ENCODE results near the gene FANCE.

The FANCE gene

DNA sequence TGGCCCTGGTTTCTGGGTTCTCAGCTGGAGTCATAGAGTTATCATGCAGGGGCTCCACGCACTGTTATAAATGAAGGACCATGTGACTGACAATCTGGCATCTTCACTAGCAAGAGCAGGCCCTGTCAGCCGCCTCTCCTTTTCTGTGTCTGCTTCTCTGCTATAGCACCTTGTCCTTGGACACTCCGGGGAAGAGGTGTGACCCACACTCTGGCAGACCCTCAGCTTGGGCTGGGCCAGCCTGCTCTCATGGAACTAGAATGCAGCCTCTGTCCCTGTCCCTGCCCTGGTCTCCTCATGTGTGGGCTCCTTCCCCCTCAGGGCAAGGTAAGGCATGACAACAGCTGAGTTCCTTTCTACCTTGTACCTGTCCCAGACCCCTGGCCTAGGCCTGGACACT lies 10.9 kb upstream of the FANCE start:
- no peak for DNase-seq (ENCODE audit: low spot score)
- no peak for TF ChIP-seq CTCF (IDR thresholded peaks at IDR 0.05; ENCODE audit: extremely low read depth, insufficient read depth, missing control alignments)
- in situ Hi-C loops (cut with MboI; ENCODE audit: low pct_unique_long_range_greater_than_20kb, low sequenced_read_pairs, unreplicated experiment), result loop anchor here (10.0 kb wide), 1 partner anchor 96 kb away; the partner anchor contains the start of gene PPARD

GRCh38 chr6:35441642-35442041 lies 10.5 kb upstream of the FANCE start:
- no peak for TF ChIP-seq CTCF (IDR thresholded peaks at IDR 0.05; ENCODE audit: extremely low read depth, insufficient read depth, missing control alignments)
- in situ Hi-C loops (cut with MboI; ENCODE audit: low pct_unique_long_range_greater_than_20kb, low sequenced_read_pairs, unreplicated experiment), result loop anchor here (10.0 kb wide), 1 partner anchor 97 kb away; the partner anchor contains the start of gene PPARD
- DNase-seq (ENCODE audit: low spot score), result no peak

- TF ChIP-seq CTCF (IDR thresholded peaks at IDR 0.05; ENCODE audit: extremely low read depth, insufficient read depth, missing control alignments), result no peak
- in situ Hi-C loops (cut with MboI; ENCODE audit: low pct_unique_long_range_greater_than_20kb, low sequenced_read_pairs, unreplicated experiment), result loop anchor here (10.0 kb wide), 1 partner anchor 98 kb away; the partner anchor contains the start of gene PPARD
- no peak for DNase-seq (ENCODE audit: low spot score)
Observed at GRCh38 chr6:35442693-35443092, 9.4 kb upstream of the FANCE start.

- in situ Hi-C loops (cut with MboI; ENCODE audit: low pct_unique_long_range_greater_than_20kb, low sequenced_read_pairs, unreplicated experiment), result loop anchor here (10.0 kb wide), 1 partner anchor 99 kb away; the partner anchor contains the start of gene PPARD
- DNase-seq (ENCODE audit: low spot score), result no peak
- no peak for TF ChIP-seq CTCF (IDR thresholded peaks at IDR 0.05; ENCODE audit: extremely low read depth, insufficient read depth, missing control alignments)
Observed at GRCh38 chr6:35443341-35444030, 8.7 kb upstream of the FANCE start.

DNA sequence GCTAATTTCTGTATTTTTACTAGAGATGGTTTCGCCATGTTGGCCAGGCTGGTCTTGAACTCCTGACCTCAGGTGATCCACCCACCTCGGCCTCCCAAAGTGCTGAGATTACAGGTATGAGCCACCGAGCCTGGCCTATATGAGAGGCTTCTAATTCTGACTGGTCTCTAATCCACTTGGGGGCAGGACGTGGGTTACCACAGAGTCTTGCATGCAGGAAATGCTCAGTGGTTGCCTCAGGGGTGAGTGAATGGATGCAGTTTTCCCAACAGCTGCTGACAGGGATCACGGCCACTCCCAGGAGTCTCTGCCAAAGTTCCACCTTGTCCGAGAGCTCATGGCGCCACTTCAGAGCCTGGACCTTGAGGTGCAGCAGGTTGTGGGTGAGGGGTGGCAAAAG lies 6.4 kb upstream of the FANCE start:
- no peak for TF ChIP-seq CTCF (IDR thresholded peaks at IDR 0.05; ENCODE audit: extremely low read depth, insufficient read depth, missing control alignments)
- in situ Hi-C loops (cut with MboI; ENCODE audit: low pct_unique_long_range_greater_than_20kb, low sequenced_read_pairs, unreplicated experiment), result loop anchor here (10.0 kb wide), 1 partner anchor 101 kb away; the partner anchor contains the start of gene PPARD

GRCh38 chr6:35448191-35448590 lies 3.9 kb upstream of the FANCE start:
- TF ChIP-seq CTCF (IDR thresholded peaks at IDR 0.05; ENCODE audit: extremely low read depth, insufficient read depth, missing control alignments), result no peak
- in situ Hi-C loops (cut with MboI; ENCODE audit: low pct_unique_long_range_greater_than_20kb, low sequenced_read_pairs, unreplicated experiment), result loop anchor here (10.0 kb wide), 1 partner anchor 103 kb away; the partner anchor contains the start of gene PPARD
- DNase-seq (ENCODE audit: low spot score), result no peak

More for the DNA sequence above, 6.4 kb upstream of the FANCE start:
- no peak for DNase-seq (ENCODE audit: low spot score)
